NCI-H2227 (cell line): Measurements from ENCODE around the gene DERA.
"Not testable (repeated sequence)": the region's sequence is repeated elsewhere in the genome, so short reads cannot be mapped to it uniquely, and the experiment has no call there.

Experiments used
- DNase-seq: peaks from one replicate; lab custom pipeline; 2025; ENCODE audit not compliant: unreplicated experiment; lab: John Stamatoyannopoulos, UW

Gene DERA

DNA sequence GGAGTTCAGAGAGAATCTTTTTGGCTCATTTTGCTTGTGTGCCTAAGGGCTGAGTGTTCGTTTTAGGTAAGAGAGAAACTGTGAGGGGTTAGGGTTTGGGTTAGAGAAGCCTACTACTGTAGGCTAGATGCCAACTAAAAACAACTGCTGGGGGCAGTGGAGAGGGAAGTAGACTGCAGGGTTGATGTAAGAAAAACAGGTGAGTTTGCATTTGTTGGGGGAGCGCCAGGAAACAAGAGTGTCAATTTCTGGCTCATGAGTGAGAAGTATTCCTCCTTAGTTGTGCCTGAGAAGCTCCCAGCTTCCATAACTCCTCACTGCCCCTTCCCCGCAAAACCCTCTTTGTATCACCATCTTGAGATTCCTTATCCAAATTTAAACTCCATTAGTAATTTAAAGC is 92.3 kb downstream of the DERA start:
- no peak for DNase-seq

DNA sequence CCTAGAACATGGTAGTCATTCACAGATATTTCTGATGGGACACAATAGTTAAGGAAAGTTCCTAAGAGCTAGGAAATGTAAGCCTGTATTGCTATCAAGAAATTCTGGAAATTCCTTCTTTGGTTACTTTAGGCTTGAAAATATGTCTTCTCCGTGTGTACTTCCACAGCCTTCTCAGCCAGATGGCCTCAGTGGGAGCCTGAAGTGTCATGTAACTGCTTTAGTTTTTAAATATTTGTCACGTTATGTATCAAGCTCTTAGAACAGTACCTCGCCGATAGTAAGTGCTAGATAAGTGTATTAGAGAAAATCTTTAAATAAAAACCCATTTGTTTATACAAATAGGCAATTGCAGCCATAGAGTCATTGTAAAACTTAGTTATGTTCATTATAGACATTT is 95.6 kb downstream of the DERA start:
- DNase-seq: no peak

DNA sequence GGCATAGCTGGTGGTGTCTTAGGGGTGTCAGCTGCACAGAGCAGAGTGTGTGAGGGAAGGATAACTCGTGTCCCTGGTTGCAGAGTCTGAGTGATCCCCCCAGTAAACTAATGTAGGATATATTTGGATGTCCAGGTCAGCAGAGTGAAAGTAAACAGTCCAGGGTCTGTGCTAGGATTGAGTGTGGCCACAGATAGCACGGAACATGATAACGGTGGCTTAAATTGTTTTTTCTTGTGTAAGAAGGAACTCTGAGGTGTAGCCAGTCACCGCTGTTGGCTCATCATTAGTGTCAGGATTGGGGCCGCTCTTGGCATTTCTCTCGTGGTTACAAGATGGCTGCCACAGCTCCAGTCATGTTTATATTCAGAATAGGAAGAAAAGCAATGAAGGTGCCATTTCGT is 97.3 kb downstream of the DERA start:
- no peak for DNase-seq

GRCh38 chr12:16012117-16012516 is 101.0 kb downstream of the DERA start:
- no peak for DNase-seq

DNA sequence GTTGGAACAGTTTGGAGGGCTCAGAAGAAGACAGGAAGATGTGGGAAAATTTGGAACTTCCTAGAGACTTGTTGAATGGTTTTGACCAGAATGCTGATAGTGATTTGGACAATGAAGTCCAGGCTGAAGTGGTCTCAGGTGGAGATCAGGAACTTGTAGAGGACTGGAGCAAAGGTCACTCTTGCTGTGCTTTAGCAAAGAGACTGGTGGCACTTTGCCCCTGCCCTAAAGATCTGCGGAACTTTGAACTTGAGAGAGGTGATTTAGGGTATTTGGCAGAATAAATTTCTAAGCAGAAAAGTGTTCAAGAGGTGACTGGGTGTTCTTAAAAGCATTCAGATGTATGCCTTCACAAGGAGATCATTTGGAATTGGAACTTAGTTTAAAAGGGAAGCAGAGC is 102.6 kb downstream of the DERA start:
- not testable (repeated sequence) for DNase-seq

GRCh38 chr12:16014394-16014793 is 103.3 kb downstream of the DERA start:
- not testable (repeated sequence) for DNase-seq

- DNase-seq: no peak
Measured at GRCh38 chr12:16016748-16017147, 105.6 kb downstream of the DERA start.

DNA sequence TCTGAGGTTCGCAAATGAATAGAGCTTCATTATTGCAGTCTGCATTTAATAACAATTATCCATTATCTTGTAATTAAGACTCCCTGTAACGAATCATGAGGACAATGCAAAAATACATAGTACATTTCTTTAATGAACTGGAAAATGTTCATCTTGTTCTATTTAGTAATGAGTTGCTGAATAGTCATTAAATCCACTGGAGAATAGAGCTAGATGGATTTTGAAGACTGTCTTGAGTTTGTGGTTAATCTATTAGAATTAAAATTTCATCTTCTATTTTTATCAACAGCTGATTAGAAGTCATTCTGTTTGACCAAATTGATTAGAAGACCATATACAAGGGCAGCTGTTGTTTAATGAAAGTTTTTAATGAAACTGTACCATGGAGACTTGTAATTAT is 107.2 kb downstream of the DERA start:
- no peak for DNase-seq

DNA sequence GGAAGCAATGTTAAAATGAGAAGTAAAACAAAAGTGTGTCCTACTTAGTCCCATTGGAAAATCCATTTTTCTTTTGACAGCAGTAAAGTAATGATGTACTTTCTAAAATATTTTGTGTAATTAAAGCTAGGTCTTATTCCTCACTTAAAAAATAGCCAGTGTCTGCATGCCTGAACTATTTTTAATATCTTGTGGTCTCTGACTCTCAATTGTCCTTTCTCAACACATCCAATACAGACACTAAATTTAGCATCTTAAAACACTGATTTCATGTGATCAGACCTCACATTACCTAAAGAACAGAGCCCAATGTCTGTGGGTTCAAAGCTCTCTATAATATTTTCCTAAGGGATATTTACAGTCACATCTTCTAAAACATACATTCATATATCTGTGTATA is 108.0 kb downstream of the DERA start:
- DNase-seq: no peak

- no peak for DNase-seq
Measured at GRCh38 chr12:16020031-16020430, 108.9 kb downstream of the DERA start.

DNA sequence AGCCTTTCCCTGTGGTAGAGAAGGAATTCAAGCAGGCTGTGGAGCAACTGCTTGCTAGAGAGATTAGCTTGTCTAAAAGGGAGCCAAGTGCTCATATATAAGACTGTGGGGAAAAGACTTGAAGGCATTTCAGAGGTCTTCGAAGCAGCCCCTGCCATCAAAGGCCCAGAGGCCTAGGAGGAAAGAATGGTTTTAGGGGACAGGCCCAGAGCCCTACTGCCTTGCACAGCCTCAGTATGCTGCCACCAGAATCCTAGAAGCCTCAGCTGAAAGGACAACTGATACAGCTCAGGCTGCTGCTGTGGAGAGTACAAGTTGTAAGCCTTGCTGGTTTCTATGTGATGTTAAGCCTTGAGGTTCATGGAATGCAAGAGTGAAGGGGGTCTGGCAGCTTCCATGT is 109.9 kb downstream of the DERA start:
- DNase-seq: no peak

DNA sequence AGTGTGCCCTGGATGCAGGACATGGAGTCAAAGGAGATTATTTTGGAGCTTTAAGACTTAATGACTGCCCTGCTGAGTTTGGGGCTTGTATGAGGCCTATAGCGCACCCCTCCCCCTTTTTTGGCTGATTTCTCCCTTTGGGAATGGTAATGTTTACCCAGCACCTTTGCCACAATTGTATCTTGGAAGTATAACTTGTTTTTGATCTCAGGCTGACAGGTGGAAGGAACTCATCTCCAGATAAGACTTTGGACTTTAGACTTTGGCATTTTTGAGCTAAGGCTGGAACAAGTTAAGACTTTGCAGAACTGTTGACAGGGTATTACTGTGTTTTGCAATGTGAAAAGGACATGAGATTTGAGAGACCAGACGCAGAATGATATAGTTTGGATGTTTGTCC is 110.5 kb downstream of the DERA start:
- no peak for DNase-seq

DNA sequence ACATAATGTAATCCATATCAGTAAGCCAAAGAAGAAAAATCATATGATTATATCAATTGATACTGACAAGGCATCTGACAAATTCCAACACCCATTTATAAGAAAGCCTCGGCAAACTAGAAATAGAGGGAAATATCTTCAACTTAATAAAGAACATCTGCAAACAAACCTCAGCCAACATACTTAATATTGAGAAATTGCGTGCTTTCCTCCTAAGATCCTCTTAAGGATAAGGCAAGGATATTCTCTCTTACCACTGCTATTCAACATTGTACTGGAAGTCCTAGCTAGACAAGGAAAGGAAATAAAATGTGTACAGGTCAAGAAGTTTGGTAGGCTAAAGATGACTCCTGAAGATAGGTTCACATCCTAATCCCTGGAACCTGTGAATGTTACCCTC is 115.9 kb downstream of the DERA start:
- DNase-seq: no peak

GRCh38 chr12:16030744-16031143 is 119.6 kb downstream of the DERA start:
- no peak for DNase-seq

DNA sequence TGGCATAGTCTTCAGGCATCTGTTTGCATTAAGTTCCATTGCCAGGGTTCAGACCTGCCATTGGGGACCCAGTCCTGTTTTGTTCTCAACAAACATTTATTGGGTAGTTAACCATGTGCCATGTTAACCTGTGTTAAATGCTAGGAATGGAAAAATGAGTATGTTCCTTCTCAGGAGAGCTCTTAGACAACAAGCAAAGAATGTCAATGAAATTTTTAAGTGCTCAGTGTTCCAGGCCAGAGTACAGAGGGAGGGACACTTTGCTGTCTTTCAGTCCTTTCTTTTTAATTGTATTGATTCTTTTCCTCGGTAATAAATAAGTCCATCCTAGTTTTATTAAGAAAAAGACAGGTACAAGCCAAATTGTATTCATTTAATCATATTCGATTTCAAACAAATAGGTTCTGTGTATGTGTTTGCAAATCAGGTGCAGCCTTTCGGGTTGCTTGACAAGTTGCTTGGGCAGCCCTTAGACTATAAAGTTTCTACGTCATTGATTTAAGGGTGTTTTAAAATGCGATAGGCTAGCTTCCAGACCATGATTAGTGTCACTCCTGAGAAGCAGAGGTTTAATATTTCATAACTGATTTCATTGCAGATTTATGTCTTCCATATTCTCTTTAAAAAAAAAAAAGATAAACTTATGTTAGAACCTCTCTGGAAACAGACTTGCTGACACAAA is 123.1 kb downstream of the DERA start:
- DNase-seq: no peak

- no peak for DNase-seq
Measured at GRCh38 chr12:16036073-16036472, 124.9 kb downstream of the DERA start.

DNA sequence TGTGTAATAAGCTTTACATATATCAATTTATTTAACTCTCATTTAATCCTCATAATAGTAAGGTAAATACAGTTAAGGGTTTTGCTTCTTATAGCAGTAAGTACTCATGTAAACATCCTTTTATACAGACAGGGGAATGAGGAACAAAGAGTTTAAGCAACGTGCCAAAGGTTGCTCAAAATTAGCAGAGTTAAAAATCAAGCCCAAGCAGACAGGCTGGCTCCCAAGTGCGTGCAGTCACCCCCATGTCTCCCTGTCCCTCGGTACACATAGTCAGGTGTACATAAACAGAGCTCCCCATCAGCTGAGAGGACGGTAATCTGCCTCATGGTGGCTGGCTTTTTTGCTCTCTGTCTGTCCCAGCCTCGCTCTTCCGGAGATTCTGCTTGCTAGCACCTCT is 126.4 kb downstream of the DERA start:
- DNase-seq: no peak

DNA sequence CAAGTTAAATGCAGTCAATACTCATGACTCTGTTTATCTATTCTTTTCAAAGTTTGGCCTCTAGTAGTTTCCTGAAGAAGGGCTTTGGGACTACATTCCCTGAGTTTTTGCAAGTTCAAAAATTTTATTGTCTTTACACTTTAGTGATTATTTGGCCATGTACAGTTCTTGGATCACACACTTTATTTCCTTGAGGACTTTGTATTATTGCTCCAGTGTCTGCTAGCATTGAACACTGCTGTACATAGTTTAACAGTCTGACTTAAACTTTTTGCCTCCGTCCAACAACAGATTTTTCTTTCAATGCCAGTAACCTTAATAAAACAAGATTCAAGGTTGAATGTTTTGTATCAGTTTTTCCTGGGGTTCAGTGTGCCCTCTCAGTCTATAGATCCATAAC is 132.3 kb downstream of the DERA start:
- no peak for DNase-seq

- no peak for DNase-seq
Measured at GRCh38 chr12:16046266-16046665, 135.1 kb downstream of the DERA start.

DNA sequence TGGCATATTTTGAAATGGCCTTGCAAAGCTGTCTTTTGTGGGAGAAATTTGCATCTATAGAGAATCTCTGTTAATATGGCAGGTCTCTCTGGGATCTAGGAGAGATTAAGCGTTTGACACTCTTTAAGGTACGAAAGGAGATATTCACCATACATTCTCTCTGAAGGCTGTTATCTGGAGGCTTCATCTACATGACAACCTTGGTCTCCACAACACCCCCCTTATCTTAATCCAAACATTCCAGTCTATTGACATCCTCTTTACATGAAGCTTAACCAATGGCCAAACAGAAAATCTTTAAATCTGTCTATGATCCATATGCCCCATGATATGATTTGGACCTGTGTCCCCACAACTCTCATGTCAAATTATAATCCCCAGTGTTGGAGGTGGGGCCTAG is 137.4 kb downstream of the DERA start:
- DNase-seq: no peak

DNA sequence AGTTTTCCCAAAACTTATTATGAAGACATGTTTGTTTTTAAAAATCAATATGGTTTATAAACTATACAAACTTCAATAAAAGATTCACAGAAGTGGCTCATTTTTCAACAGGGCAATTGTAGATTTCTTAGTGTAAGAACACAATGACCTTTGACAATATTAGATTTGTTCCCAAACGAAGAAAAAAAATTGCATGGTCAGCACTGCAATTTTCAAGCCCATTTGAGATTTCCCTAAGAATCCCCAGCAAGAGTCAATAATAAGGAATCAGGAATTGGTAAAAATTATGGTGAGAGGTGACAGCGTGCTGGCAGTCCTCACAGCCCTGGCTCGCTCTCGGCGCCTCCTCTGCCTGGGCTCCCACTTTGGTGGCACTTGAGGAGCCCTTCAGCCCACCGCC is 145.8 kb downstream of the DERA start:
- no peak for DNase-seq

DNA sequence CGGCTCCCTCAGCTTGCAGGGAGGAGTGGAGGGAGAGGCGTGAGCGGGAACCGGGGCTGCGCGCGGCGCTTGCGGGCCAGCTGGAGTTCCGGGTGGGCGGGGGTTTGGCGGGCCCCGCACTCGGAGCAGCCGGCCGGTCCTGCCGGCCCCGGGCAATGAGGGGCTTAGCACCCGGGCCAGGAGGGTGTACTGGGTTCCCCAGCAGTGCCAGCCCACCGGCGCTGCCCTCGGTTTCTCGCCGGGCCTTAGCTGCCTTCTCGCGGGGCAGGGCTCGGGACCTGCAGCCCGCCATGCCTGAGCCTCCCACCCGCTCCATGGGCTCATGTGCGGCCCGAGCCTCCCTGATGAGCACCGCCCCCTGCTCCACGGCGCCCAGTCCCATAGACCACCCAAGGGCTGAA is 146.2 kb downstream of the DERA start:
- not testable (repeated sequence) for DNase-seq

GRCh38 chr12:16062611-16063010 is 151.5 kb downstream of the DERA start:
- DNase-seq: no peak

GRCh38 chr12:16063726-16064125 is 152.6 kb downstream of the DERA start:
- DNase-seq: no peak
